ENCODE data around the gene PRKAG1.

DNA sequence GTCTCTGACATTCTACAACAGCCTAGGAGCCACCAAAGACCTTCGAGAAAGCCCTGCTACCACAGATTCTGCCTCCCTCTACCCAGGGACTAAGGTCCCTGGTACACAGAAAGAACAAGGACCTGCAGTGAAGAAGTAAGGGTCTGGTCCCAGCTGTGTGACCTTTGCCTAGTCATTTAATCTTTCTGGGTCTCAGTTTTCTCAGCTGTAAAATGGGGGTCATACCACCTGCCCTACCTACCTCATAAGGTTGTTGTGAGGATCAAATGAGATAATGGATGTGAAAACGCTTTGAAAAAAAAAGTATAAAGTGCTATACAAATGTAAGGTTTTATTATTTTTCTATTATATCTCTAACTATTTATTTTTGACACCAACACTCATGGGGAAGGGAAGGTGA lies 5.2 kb upstream of the PRKAG1 start:
- TF ChIP-seq REST (IDR thresholded peaks at IDR 0.05; ENCODE audit: insufficient read depth in 1 of 2, low read depth in 2 of 2, low read length in 2 of 2) (no peak), POLR2AphosphoS5 (IDR thresholded peaks at IDR 0.05; ENCODE audit: low read depth, low read length) (no peak), SIN3A (IDR thresholded peaks at IDR 0.05; ENCODE audit: borderline replicate concordance, insufficient read depth, low read length) (no peak), TAF1 (IDR thresholded peaks at IDR 0.05; ENCODE audit: borderline replicate concordance, insufficient read depth, low read length) (no peak)
